K562 (cell line): ENCODE measurements around the gene AARSD1. TPM values are rescaled to one million over a fixed set of nuclear protein-coding genes. Genes with fewer than 3 reads are reported as not detected.

ENCODE experiments used
- ATF1 ChIP-seq, 2 experiments: fragments of 450-650 bp in 1 of 2; IDR thresholded peaks; 2 replicates each; pipeline ENCODE4 v1.6.1; 2016; ENCODE audit warnings: missing compliant biosample characterization in 1 of 2, missing genetic modification characterization in 1 of 2
- CEBPG ChIP-seq, 3 experiments: fragments of 200-800 bp in 1 of 3; sonication (Bioruptor generic) in 1 of 3; sonication (generic) in 1 of 3; formaldehyde crosslinking in 1 of 3; IDR thresholded peaks in 2 of 3; conservative IDR thresholded peaks in 1 of 3; 2 replicates each; pipeline versions ENCODE4 v1.6.1 to v1.8.0; 2016 to 2022; ENCODE audit warnings: missing compliant biosample characterization in 2 of 3, missing genetic modification characterization in 2 of 3, mild to moderate bottlenecking in 1 of 3, missing genetic modification reagents in 1 of 3
- CREB1 ChIP-seq, 2 experiments: sonication (generic) in 1 of 2; formaldehyde crosslinking in 1 of 2; IDR thresholded peaks; 2 replicates each; pipeline versions ENCODE4 v1.6.1 to v1.8.0; 2012 to 2022; ENCODE audit warnings: inconsistent platforms in 1 of 2, mild to moderate bottlenecking in 1 of 2, missing genetic modification reagents in 1 of 2, moderate library complexity in 1 of 2
- E2F4 ChIP-seq: sonication (generic); formaldehyde crosslinking; IDR thresholded peaks from 2 replicates; pipeline ENCODE4 v1.8.0; 2022; ENCODE audit warnings: mild to moderate bottlenecking, low read depth, missing genetic modification reagents
- EHMT2 ChIP-seq: fragments of 450-650 bp; IDR thresholded peaks from 2 replicates; pipeline ENCODE4 v1.6.1; 2018; ENCODE audit warnings: antibody characterized with exemption
- EP400 ChIP-seq: fragments of 450-650 bp; IDR thresholded peaks from 2 replicates; pipeline ENCODE4 v1.6.1; 2017; ENCODE audit warnings: antibody characterized with exemption, mild to moderate bottlenecking, moderate library complexity
- LCOR ChIP-seq: sonication (generic); formaldehyde crosslinking; IDR thresholded peaks from 2 replicates; pipeline ENCODE4 v1.8.0; 2022; ENCODE audit warnings: mild to moderate bottlenecking, missing genetic modification reagents
- MTA1 ChIP-seq: fragments of 450-650 bp; IDR thresholded peaks from 2 replicates; pipeline ENCODE4 v1.6.1; 2017; ENCODE audit warnings: borderline replicate concordance
- MTA2 ChIP-seq: fragments of 450-650 bp; IDR thresholded peaks from 2 replicates; pipeline ENCODE4 v1.6.1; 2016; ENCODE audit warnings: low read depth
- SMAD4 ChIP-seq: fragments of 250-450 bp; sonication (Bioruptor Pico); conservative IDR thresholded peaks from 2 replicates; pipeline ENCODE4 v1.8.0; 2021; ENCODE audit warnings: inconsistent platforms, mild to moderate bottlenecking, moderate library complexity
- SRSF3 ChIP-seq: fragments of 200-400 bp; formaldehyde crosslinking; IDR thresholded peaks from 2 replicates; pipeline ENCODE4 v1.6.1; 2016; ENCODE audit warnings: mild to moderate bottlenecking, low read length, moderate library complexity; ENCODE audit not compliant: insufficient read depth
- TGIF2 ChIP-seq: sonication (generic); formaldehyde crosslinking; IDR thresholded peaks from 2 replicates; pipeline ENCODE4 v1.8.1; 2022; ENCODE audit warnings: mild to moderate bottlenecking, missing genetic modification reagents, moderate library complexity
- ZNF184 ChIP-seq: sonication (generic); formaldehyde crosslinking; IDR thresholded peaks from 2 replicates; pipeline ENCODE4 v1.5.0; 2020; ENCODE audit warnings: missing genetic modification reagents
- ZNF354B ChIP-seq: fragments of 250-450 bp; sonication (Bioruptor Pico); IDR thresholded peaks from 2 replicates; pipeline ENCODE4 v1.4.0; 2020
- ZNF384 ChIP-seq: IDR thresholded peaks from 2 replicates; pipeline ENCODE4 v1.6.1; 2012; ENCODE audit warnings: low read depth, low read length, improper control_type of control experiment
- polyA plus RNA-seq, 8 experiments: library from polyadenylated mRNA; depleted of rRNA in 4 of 8; stranded (reverse) in 5 of 8; unstranded in 3 of 8; fragments of >200 nt; fragmentation: Nextera tagmentation in 2 of 8; fragmentation: Illumina TruSeq in 1 of 8; extraction: Ambion mirVana in 2 of 8; extraction: Trizol in 1 of 8; gene quantifications; 2 replicates each; pipeline versions ENCODE4 v1.2.1 to v1.2.3, GENCODE V29; 2011 to 2014; ENCODE audit warnings: inconsistent platforms in 1 of 8, missing spikeins in 1 of 8
- total RNA-seq, 7 experiments: library from RNA; depleted of rRNA in 6 of 7; stranded (reverse); fragments of >200 nt in 6 of 7; fragmentation: Illumina TruSeq in 2 of 7; extraction: Trizol in 2 of 7; gene quantifications; 2 replicates each; pipeline versions ENCODE4 v1.2.1 to v1.2.3, GENCODE V29; 2011 to 2021; ENCODE audit warnings: low replicate concordance in 1 of 7
- TF ChIP-seq, protein P1 (sequence below): sonication (generic); formaldehyde crosslinking; IDR thresholded peaks from 2 replicates; pipeline ENCODE4 v1.8.1; 2023; ENCODE audit warnings: mild to moderate bottlenecking, missing genetic modification reagents
- TF ChIP-seq, protein P2 (sequence below): IDR thresholded peaks from 2 replicates; pipeline ENCODE4 v1.6.1; 2014; ENCODE audit warnings: antibody characterized with exemption
- TF ChIP-seq, protein P3 (sequence below): fragments of 250-450 bp; sonication (Bioruptor Pico); IDR thresholded peaks from 2 replicates; pipeline ENCODE4 v1.4.0; 2020
- TF ChIP-seq, protein P4 (sequence below): sonication (generic); formaldehyde crosslinking; IDR thresholded peaks from 2 replicates; pipeline ENCODE4 v1.8.1; 2023; ENCODE audit warnings: mild to moderate bottlenecking, missing genetic modification reagents
- TF ChIP-seq, protein P5 (sequence below): fragments of 450-650 bp; IDR thresholded peaks from 2 replicates; pipeline ENCODE4 v1.6.1; 2016

The AARSD1 gene
- total and polyA plus RNA-seq, 9 of the 15 experiments (the other 6 are each of a cell fraction or from before 2014, with no cell fraction given) = 51.7 to 98.5 (median 68.6) TPM

DNA sequence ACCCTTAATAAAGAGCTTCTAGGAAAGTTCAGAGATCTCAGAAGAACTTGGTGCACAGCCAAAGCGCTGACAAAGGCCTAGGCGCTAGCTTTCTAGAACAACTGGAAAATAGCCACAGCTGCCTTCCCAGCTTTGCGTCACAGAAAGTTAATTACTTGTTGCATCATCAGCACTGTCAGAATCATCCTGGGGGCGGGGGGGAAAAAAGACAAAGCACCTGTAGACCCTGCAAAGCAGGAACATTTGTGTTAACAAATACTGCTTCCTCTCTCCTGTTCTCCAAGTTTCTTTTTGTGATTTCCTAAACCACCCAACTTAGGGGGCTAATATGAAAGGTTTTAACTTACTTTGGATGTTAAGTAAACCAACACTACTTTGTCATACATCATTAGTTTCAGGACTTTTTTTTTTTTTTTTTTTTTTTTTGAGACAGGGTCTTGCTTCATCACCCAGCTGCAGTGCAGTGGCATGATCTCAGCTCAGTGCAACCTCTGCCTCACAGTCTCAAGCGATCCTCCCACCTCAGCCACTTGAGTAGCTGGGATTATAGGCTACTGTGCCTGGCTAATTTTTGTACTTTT, 4.8 kb upstream of the AARSD1 start (continued):
- peak; percentile 51; the same call in 1 of the 2 replicates for TF ChIP-seq CREB1 (IDR thresholded peaks at IDR 0.05)
- peak; percentile 53; the same call in 1 of the 2 replicates for TF ChIP-seq CREB1 (CRISPR knock-in tag; IDR thresholded peaks at IDR 0.05)
- TF ChIP-seq, protein P1, sequence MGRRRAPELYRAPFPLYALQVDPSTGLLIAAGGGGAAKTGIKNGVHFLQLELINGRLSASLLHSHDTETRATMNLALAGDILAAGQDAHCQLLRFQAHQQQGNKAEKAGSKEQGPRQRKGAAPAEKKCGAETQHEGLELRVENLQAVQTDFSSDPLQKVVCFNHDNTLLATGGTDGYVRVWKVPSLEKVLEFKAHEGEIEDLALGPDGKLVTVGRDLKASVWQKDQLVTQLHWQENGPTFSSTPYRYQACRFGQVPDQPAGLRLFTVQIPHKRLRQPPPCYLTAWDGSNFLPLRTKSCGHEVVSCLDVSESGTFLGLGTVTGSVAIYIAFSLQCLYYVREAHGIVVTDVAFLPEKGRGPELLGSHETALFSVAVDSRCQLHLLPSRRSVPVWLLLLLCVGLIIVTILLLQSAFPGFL (CRISPR knock-in tag) = no peak
- peak; percentile 48; the same call in 1 of the 2 replicates for TF ChIP-seq EP400
- TF ChIP-seq E2F4 (CRISPR knock-in tag) = no peak
- no peak for TF ChIP-seq MTA1
- no peak for TF ChIP-seq SRSF3
- TF ChIP-seq, protein P2, sequence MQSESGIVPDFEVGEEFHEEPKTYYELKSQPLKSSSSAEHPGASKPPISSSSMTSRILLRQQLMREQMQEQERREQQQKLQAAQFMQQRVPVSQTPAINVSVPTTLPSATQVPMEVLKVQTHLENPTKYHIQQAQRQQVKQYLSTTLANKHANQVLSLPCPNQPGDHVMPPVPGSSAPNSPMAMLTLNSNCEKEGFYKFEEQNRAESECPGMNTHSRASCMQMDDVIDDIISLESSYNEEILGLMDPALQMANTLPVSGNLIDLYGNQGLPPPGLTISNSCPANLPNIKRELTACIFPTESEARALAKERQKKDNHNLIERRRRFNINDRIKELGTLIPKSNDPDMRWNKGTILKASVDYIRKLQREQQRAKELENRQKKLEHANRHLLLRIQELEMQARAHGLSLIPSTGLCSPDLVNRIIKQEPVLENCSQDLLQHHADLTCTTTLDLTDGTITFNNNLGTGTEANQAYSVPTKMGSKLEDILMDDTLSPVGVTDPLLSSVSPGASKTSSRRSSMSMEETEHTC = no peak
- 0 out of 2 replicates have a peak, but pooled peaks have one; percentile 33 for TF ChIP-seq SMAD4 (CRISPR knock-in tag)
- TF ChIP-seq, protein P3, sequence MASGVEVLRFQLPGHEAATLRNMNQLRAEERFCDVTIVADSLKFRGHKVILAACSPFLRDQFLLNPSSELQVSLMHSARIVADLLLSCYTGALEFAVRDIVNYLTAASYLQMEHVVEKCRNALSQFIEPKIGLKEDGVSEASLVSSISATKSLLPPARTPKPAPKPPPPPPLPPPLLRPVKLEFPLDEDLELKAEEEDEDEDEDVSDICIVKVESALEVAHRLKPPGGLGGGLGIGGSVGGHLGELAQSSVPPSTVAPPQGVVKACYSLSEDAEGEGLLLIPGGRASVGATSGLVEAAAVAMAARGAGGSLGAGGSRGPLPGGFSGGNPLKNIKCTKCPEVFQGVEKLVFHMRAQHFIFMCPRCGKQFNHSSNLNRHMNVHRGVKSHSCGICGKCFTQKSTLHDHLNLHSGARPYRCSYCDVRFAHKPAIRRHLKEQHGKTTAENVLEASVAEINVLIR (CRISPR knock-in tag) = no peak
- TF ChIP-seq, protein P4, sequence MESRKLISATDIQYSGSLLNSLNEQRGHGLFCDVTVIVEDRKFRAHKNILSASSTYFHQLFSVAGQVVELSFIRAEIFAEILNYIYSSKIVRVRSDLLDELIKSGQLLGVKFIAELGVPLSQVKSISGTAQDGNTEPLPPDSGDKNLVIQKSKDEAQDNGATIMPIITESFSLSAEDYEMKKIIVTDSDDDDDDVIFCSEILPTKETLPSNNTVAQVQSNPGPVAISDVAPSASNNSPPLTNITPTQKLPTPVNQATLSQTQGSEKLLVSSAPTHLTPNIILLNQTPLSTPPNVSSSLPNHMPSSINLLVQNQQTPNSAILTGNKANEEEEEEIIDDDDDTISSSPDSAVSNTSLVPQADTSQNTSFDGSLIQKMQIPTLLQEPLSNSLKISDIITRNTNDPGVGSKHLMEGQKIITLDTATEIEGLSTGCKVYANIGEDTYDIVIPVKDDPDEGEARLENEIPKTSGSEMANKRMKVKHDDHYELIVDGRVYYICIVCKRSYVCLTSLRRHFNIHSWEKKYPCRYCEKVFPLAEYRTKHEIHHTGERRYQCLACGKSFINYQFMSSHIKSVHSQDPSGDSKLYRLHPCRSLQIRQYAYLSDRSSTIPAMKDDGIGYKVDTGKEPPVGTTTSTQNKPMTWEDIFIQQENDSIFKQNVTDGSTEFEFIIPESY (CRISPR knock-in tag) = no peak
- TF ChIP-seq MTA2 = no peak
- TF ChIP-seq, protein P5, sequence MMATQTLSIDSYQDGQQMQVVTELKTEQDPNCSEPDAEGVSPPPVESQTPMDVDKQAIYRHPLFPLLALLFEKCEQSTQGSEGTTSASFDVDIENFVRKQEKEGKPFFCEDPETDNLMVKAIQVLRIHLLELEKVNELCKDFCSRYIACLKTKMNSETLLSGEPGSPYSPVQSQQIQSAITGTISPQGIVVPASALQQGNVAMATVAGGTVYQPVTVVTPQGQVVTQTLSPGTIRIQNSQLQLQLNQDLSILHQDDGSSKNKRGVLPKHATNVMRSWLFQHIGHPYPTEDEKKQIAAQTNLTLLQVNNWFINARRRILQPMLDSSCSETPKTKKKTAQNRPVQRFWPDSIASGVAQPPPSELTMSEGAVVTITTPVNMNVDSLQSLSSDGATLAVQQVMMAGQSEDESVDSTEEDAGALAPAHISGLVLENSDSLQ = peak; percentile 45; the same call in 1 of the 2 replicates
- TF ChIP-seq CEBPG (CRISPR knock-in tag; IDR thresholded peaks at IDR 0.05) = peak; percentile 78
- TF ChIP-seq CEBPG (tag; conservative IDR thresholded peaks at IDR 0.05 in 1 of 2, IDR thresholded peaks at IDR 0.05 in 1 of 2) = peak; percentile 96 to 97
- no peak for TF ChIP-seq LCOR (CRISPR knock-in tag)
- TF ChIP-seq ZNF354B (CRISPR knock-in tag) = no peak
- no peak for TF ChIP-seq TGIF2 (CRISPR knock-in tag)
- no peak for TF ChIP-seq ATF1 (CRISPR knock-in tag; IDR thresholded peaks at IDR 0.05)
- TF ChIP-seq ATF1 (tag; IDR thresholded peaks at IDR 0.05) = peak; percentile 77
- TF ChIP-seq ZNF184 = no peak
- TF ChIP-seq ZNF384 = peak; percentile 75
- no peak for TF ChIP-seq EHMT2
